Common myeloid progenitor, CD34-positive (primary cell): ENCODE data around the gene ADK.
"Not testable (repeated sequence)": the region's sequence is repeated elsewhere in the genome, so short reads cannot be mapped to it uniquely, and the experiment has no call there.

ENCODE experiments used
- CTCF ChIA-PET: fragments of 350-600 bp; sonication (Branson Sonifier 250); formaldehyde crosslinking; loops from one replicate; lab custom pipeline; 2021; ENCODE audit warnings: antibody characterized with exemption; lab: Charles Lee
- POLR2A ChIA-PET: fragments of 350-600 bp; sonication (Branson Sonifier 250); formaldehyde crosslinking; loops from one replicate; lab custom pipeline; 2021; ENCODE audit warnings: antibody characterized with exemption; lab: Charles Lee
- DNase-seq, 3 donors: peaks; one replicate each; pipeline versions ENCODE4 v3.0.0 to v3.0.0-alpha.2; 2013
- H3K27ac ChIP-seq, 2 experiments: 1 replicate in 1 of 2; 2 replicates in 1 of 2; pipeline ENCODE4 v1.7.0; 2013; ENCODE audit warnings: inconsistent platforms in 2 of 2, low read length in 2 of 2, mild to moderate bottlenecking in 2 of 2, low read depth in 1 of 2, moderate library complexity in 1 of 2; ENCODE audit not compliant: severe bottlenecking in 2 of 2, insufficient read depth in 1 of 2, poor library complexity in 1 of 2
- H3K27me3 ChIP-seq, 5 experiments: replicated peaks in 2 of 5; 1 replicate in 3 of 5; 2 replicates in 2 of 5; pipeline versions ENCODE4 v1.6.1 to v1.7.0; 2013; ENCODE audit warnings: low read length in 4 of 5, mild to moderate bottlenecking in 2 of 5, moderate library complexity in 2 of 5, inconsistent platforms in 1 of 5; ENCODE audit not compliant: insufficient read depth in 5 of 5, control insufficient read depth in 4 of 5
- H3K36me3 ChIP-seq, 4 experiments: 1 replicate in 2 of 4; 2 replicates in 2 of 4; pipeline versions ENCODE4 v1.6.1 to v1.7.0; 2013; ENCODE audit warnings: low read length in 3 of 4, control low read depth in 1 of 4, mild to moderate bottlenecking in 1 of 4; ENCODE audit not compliant: control insufficient read depth in 4 of 4, insufficient read depth in 4 of 4
- H3K4me1 ChIP-seq, 4 experiments: 1 replicate in 3 of 4; 2 replicates in 1 of 4; pipeline versions ENCODE4 v1.6.1 to v1.7.1; 2013; ENCODE audit warnings: low read length in 3 of 4, mild to moderate bottlenecking in 3 of 4, control low read depth in 1 of 4, inconsistent platforms in 1 of 4, moderate library complexity in 1 of 4; ENCODE audit not compliant: control insufficient read depth in 4 of 4, insufficient read depth in 4 of 4; ENCODE audit errors: control extremely low read depth in 1 of 4
- H3K4me3 ChIP-seq, 7 experiments: 1 replicate in 4 of 7; 2 replicates in 3 of 7; pipeline versions ENCODE4 v1.5.1 to v1.7.0; 2013; ENCODE audit warnings: mild to moderate bottlenecking in 7 of 7, low read length in 6 of 7, moderate library complexity in 6 of 7, inconsistent platforms in 2 of 7, low read depth in 2 of 7, control low read depth in 1 of 7; ENCODE audit not compliant: insufficient read depth in 4 of 7, control insufficient read depth in 1 of 7; ENCODE audit errors: extremely low read depth in 1 of 7
- H3K9me3 ChIP-seq, 5 experiments: 1 replicate in 4 of 5; 2 replicates in 1 of 5; pipeline versions ENCODE4 v1.6.1 to v1.7.1; 2013; ENCODE audit warnings: low read length in 4 of 5, mild to moderate bottlenecking in 2 of 5, inconsistent platforms in 1 of 5, low read depth in 1 of 5, moderate library complexity in 1 of 5; ENCODE audit not compliant: control insufficient read depth in 4 of 5, insufficient read depth in 2 of 5; ENCODE audit errors: control extremely low read depth in 1 of 5
- WGBS: methylation state at CpG from one replicate; pipeline ENCODE4 v1.1.5; 2013; ENCODE audit not compliant: insufficient coverage; 5-methylcytosine and 5-hydroxymethylcytosine counted together

ADK gene

GRCh38 chr10:74206746-74207145 lies 55.7 kb downstream of the ADK start:
- no peak for DNase-seq
- CTCF ChIA-PET = interaction anchor here (2.1 kb wide), 1 partner anchor 16 kb away, joined by 8 read pairs; no protein-coding TSS in a partner anchor
- WGBS = 98% methylated on average over 5 of the region's 6 CpGs
- Histone ChIP-seq H3K27me3 (no peaks in the 10 kb centered on the region), H3K27ac (no peak overlapping the region), H3K4me1 (no peaks in the 10 kb centered on the region), H3K36me3 (peaks cover 4 to 18% (median 9%) of the 10 kb centered on the region in 4 experiments), H3K4me3 (no peak overlapping the region), H3K9me3 (no peaks in the 10 kb centered on the region)
- POLR2A ChIA-PET = interaction anchor here (0.6 kb wide), 1 partner anchor 422 kb away, joined by 5 read pairs; no protein-coding TSS in a partner anchor

- H3K27ac ChIP-seq = no peak overlapping the region
- no peak overlapping the region for H3K4me3 ChIP-seq
Observed at GRCh38 chr10:74207691-74208480, 56.9 kb downstream of the ADK start.

DNA sequence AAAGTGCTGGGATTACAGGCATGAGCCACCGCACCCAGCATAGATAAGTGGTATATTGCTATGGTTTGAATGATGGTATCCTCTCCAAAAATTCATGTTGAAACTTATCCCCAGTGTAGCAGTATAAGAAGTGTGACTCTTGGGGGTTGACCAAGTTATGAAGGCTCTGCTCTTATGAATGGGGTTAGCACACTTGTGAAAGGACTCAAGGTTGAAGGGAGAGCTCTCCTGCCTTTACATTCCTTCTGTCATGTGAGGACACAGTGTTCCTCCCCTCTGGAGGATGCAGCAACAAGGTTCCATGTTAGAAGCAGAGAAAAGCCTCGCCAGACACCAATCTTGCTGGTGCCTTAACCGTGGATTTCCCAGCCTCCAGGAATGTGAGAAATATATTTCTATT lies 58.0 kb downstream of the ADK start:
- CTCF ChIA-PET = interaction anchor here (1.1 to 1.6 kb wide), 2 partner anchors 19 to 26 kb away, joined by 4 to 5 read pairs; no protein-coding TSS in a partner anchor
- no CpG with 5 or more reads among the region's 3 CpGs for WGBS

More at GRCh38 chr10:74207691-74208480, 56.9 kb downstream of the ADK start:
- CTCF ChIA-PET = interaction anchor here (0.9 to 2.1 kb wide), 4 partner anchors 16 to 25 kb away, joined by 3 to 8 read pairs (median 4); no protein-coding TSS in a partner anchor
- WGBS = 97% methylated on average over 4 of the region's 7 CpGs
- Histone ChIP-seq H3K27me3 (no peaks in the 10 kb centered on the region), H3K9me3 (no peaks in the 10 kb centered on the region), H3K4me1 (no peaks in the 10 kb centered on the region), H3K36me3 (peaks cover 2 to 13% (median 8%) of the 10 kb centered on the region in 4 experiments)
- no peak for DNase-seq
- POLR2A ChIA-PET = no interaction called here

DNA sequence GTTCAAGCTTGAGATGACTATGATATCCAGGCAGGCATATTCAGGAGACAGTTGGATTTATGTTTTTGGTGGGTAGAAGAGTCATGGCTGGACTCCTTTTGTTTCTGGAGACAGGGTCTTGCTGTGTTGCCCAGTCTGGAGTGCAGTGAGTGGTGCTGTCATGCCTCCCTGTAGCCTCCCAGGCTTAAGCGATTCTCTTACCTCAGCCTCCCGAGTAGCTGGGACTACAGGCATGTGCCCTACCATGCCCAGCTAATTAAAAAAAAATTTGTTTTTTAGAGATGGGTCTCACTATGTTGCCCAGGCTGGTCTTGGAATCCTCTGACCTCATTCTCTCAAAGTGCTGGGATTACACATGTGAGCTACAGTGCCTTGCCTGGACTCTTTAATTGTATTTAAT lies 62.0 kb downstream of the ADK start:
- no CpG with 5 or more reads among the region's 2 CpGs for WGBS
- H3K9me3 ChIP-seq = no peaks in the 10 kb centered on the region
- H3K4me1 ChIP-seq = no peaks in the 10 kb centered on the region
- ChIA-PET CTCF (interaction anchor here (0.8 to 4.4 kb wide), 25 partner anchors 10 to 117 kb away, joined by 3 to 31 read pairs (median 5); partner anchors contain the start of genes ADK and AP3M1), POLR2A (interaction anchor here (0.7 kb wide), 1 partner anchor 131 kb away, joined by 3 read pairs; no protein-coding TSS in a partner anchor)
- DNase-seq = no peak
- no peak overlapping the region for H3K27ac ChIP-seq
- peaks cover 0 to 4% (median 2%) of the 10 kb centered on the region in 4 experiments for H3K36me3 ChIP-seq
- H3K27me3 ChIP-seq = no peaks in the 10 kb centered on the region
- no peak overlapping the region for H3K4me3 ChIP-seq

More for the DNA sequence above, 58.0 kb downstream of the ADK start:
- Histone ChIP-seq H3K9me3 (no peaks in the 10 kb centered on the region), H3K4me3 (no peak overlapping the region), H3K36me3 (peaks cover 0 to 13% (median 8%) of the 10 kb centered on the region in 4 experiments), H3K27me3 (no peaks in the 10 kb centered on the region), H3K27ac (no peak overlapping the region), H3K4me1 (no peaks in the 10 kb centered on the region)
- no peak for DNase-seq
- POLR2A ChIA-PET = no interaction called here

DNA sequence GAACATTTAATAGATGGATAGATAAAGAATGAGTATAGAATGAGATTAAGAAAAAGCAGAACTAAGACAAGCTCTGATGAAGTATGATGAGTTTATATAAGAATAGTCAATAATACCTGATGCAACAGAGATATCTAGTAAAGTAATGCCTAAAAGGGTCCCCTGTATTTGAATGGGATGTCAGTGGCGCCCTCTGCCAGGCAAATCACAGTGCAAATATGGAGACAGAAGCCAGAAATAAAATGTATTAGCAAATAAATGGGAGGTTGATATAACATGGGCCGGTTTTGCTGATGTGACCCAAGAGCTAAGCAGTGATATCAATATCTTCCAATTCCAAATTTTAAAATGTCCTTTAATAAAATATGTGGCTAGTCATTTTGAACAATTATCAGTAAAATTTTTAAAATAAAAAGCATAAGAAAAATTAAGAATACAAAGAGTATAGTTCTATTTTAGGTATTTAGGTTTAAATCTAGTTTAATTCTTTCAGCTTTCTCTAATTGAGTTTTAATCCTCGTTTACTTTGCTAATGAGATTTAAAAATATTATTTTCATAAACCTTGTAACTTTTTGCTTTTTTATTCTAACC lies 62.6 kb downstream of the ADK start:
- H3K27me3 ChIP-seq = no peaks in the 10 kb centered on the region
- peaks cover 0 to 4% (median 2%) of the 10 kb centered on the region in 4 experiments for H3K36me3 ChIP-seq
- H3K4me3 ChIP-seq = no peak overlapping the region
- H3K27ac ChIP-seq = no peak overlapping the region
- no peaks in the 10 kb centered on the region for H3K9me3 ChIP-seq
- WGBS = 20% methylated on average over 1 of the region's 3 CpGs
- peak; percentile 61 to 73 (median 71) for DNase-seq
- CTCF ChIA-PET = interaction anchor here (0.6 to 4.4 kb wide), 27 partner anchors 10 to 118 kb away, joined by 3 to 31 read pairs (median 5); partner anchors contain the start of genes ADK and AP3M1
- H3K4me1 ChIP-seq = no peaks in the 10 kb centered on the region
- POLR2A ChIA-PET = interaction anchor here (0.7 kb wide), 1 partner anchor 132 kb away, joined by 3 read pairs; no protein-coding TSS in a partner anchor

- DNase-seq, POLR2A ChIA-PET, H3K4me3 ChIP-seq, H3K9me3 ChIP-seq, H3K36me3 ChIP-seq, H3K27me3 ChIP-seq, H3K27ac ChIP-seq, CTCF ChIA-PET, H3K4me1 ChIP-seq: not testable (repeated sequence)
- WGBS = over 99% methylated on average over 12 of the region's 13 CpGs
Observed at GRCh38 chr10:74217110-74217509, 66.1 kb downstream of the ADK start.
